DMS79 (cell line): Measurements from ENCODE around the gene SLC6A12.

Experiments used
- DNase-seq: peaks from one replicate; lab custom pipeline; 2025; lab: John Stamatoyannopoulos, UW

SLC6A12 gene

GRCh38 chr12:215116-215515 lies 1.2 kb upstream of the SLC6A12 start:
- DNase-seq = no peak

GRCh38 chr12:213527-213932 lies 427 bp downstream of the SLC6A12 start:
- DNase-seq = no peak

GRCh38 chr12:212715-213526 lies 1.0 kb downstream of the SLC6A12 start:
- DNase-seq = no peak

- no peak for DNase-seq
These were observed 1.6 kb downstream of the SLC6A12 start for GRCh38 chr12:212415-212714.

- DNase-seq = no peak
These were observed 2.1 kb downstream of the SLC6A12 start for GRCh38 chr12:211639-212414.

GRCh38 chr12:211142-211465 lies 2.9 kb downstream of the SLC6A12 start:
- DNase-seq = no peak

- no peak for DNase-seq
These were observed 3.4 kb downstream of the SLC6A12 start for GRCh38 chr12:210277-211141.

GRCh38 chr12:209851-210250 lies 4.1 kb downstream of the SLC6A12 start:
- no peak for DNase-seq

GRCh38 chr12:209246-209645 lies 4.7 kb downstream of the SLC6A12 start:
- DNase-seq = no peak

- no peak for DNase-seq
These were observed 5.1 kb downstream of the SLC6A12 start for GRCh38 chr12:208813-209212.

- no peak for DNase-seq
These were observed 6.2 kb downstream of the SLC6A12 start for GRCh38 chr12:207804-208203.

GRCh38 chr12:206746-207440 lies 7.1 kb downstream of the SLC6A12 start:
- no peak for DNase-seq

- no peak for DNase-seq
These were observed 8.9 kb downstream of the SLC6A12 start for GRCh38 chr12:205026-205425.

- no peak for DNase-seq
These were observed 9.7 kb downstream of the SLC6A12 start for GRCh38 chr12:204261-204678.

GRCh38 chr12:203462-204260 lies 10.3 kb downstream of the SLC6A12 start:
- no peak for DNase-seq

GRCh38 chr12:203074-203461 lies 10.9 kb downstream of the SLC6A12 start:
- no peak for DNase-seq

GRCh38 chr12:202081-202731 lies 11.8 kb downstream of the SLC6A12 start:
- DNase-seq = peak; percentile 93

- DNase-seq = no peak
These were observed 12.6 kb downstream of the SLC6A12 start for GRCh38 chr12:201361-201760.

GRCh38 chr12:198705-199104 lies 15.3 kb downstream of the SLC6A12 start:
- DNase-seq = no peak

- DNase-seq = no peak
These were observed 15.9 kb downstream of the SLC6A12 start for GRCh38 chr12:197911-198695.
